HG02840 (cell line): ENCODE measurements around the gene MTMR3.
"Not testable (repeated sequence)": the region's sequence is repeated elsewhere in the genome, so short reads cannot be mapped to it uniquely, and the experiment has no call there.

Experiments
- ATAC-seq: cut with Tn5 transposase; IDR thresholded peaks from one replicate; pipeline ENCODE4 v1.9.1; 2021; ENCODE audit warnings: mild to moderate bottlenecking, moderate library complexity, moderate number of reproducible peaks; ENCODE audit not compliant: unreplicated experiment, low FRiP score

The MTMR3 gene

GRCh38 chr22:29883045-29883774 is at the start of gene MTMR3:
MTMR3 (plus strand) TSS chr22:29883174; CDS start chr22:29971060, 87,886 bp downstream.
- peak; percentile 84 for ATAC-seq

DNA sequence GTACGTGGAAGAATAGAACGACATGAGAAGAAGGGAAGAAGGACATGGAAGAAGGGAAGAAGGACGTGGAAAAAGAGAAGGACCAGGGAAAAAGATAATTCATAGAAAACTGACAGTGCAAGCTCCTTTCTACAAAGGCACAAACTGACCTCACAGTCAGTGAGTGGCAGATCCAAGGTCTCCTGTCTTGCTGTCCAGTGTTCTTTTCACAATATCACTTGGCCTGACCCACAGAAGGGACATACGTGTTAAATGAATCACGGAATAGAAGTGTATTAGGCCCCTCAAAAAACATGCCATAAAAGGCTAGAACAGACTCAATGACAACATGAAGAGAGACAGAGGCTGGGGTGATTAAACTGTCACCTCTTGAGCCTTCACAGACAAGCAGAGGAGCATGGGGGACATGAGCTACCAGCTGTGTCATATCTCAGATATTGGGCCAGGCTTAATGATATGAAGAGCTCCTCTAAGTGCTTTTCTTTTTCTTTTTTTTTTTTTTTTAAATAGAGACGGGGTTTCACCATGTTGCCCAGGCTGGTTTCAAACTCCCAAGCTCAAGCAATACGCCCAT is 49.5 kb upstream of the MTMR3 start:
- no peak for ATAC-seq

GRCh38 chr22:29834046-29834445 is 48.9 kb upstream of the MTMR3 start:
- ATAC-seq: no peak

GRCh38 chr22:29836791-29837370 is 46.1 kb upstream of the MTMR3 start:
- not testable (repeated sequence) for ATAC-seq

- ATAC-seq: peak; percentile 90
Measured at GRCh38 chr22:29837741-29838598, 45.0 kb upstream of the MTMR3 start, which contains the start of gene ASCC2. ASCC2 (minus strand) TSS chr22:29838274; CDS start chr22:29832325, 5,949 bp downstream.

DNA sequence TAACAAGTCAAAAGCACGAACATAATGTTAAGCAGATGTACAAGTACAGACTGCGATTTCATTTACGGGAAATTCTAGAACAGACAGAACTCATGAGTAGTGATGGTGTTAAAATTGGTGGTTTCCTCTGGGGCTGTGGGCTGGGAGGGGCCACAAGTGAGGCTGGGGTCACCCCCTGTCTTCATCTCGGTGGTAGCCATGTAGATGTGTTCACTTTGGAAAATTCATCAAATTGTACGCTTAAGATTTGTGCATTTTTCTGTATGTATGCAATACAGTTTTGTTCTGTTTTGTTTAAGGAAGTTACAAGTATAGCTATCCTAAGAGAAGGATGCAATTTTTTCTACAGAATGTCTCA is 44.4 kb upstream of the MTMR3 start:
- ATAC-seq: peak; percentile 4

- ATAC-seq: no peak
Measured at GRCh38 chr22:29839039-29839438, 43.9 kb upstream of the MTMR3 start.

- no peak for ATAC-seq
Measured at GRCh38 chr22:29840498-29840897, 42.5 kb upstream of the MTMR3 start.

DNA sequence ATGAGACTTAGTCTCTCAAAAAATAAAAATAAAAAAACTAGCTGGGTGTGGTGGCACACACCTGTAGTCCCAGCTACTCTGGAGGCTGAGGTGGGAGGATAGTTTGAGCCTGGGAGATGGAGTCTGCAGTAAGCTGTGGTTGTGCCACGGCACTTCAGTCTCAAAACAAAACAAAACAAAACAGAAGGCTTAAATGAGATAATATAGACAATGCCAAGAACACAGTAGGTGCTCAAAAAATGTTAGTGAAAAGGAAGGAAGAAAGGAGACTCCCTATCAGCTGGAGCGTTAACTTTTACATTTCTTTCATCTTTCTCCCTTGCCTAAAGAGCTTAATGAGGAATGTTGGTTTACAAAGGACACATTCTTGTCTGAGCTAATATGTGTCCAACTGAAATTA is 40.8 kb upstream of the MTMR3 start:
- no peak for ATAC-seq

- no peak for ATAC-seq
Measured at GRCh38 chr22:29842740-29843139, 40.2 kb upstream of the MTMR3 start.

- no peak for ATAC-seq
Measured at GRCh38 chr22:29846290-29846689, 36.7 kb upstream of the MTMR3 start.

DNA sequence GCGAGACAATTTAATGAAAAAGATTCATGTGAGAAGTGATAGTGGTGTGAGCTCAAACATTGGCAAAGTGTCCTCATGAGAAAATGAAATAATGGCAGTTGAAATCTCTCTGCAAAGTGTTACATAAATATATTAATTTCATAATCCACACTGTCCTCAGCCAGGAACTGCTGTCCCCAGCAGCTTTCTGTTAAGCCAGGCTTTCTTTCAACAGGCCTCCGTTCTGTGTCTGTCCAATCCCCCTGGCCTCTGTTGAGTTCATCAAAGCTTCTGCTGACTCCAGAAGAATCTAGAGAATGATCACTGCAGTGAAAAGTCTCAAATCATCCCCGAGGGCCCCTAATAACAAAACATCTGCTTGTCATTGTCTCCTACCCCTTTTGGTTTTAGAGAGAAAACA is 34.9 kb upstream of the MTMR3 start:
- no peak for ATAC-seq

GRCh38 chr22:29854432-29854831 is 28.5 kb upstream of the MTMR3 start:
- ATAC-seq: no peak

DNA sequence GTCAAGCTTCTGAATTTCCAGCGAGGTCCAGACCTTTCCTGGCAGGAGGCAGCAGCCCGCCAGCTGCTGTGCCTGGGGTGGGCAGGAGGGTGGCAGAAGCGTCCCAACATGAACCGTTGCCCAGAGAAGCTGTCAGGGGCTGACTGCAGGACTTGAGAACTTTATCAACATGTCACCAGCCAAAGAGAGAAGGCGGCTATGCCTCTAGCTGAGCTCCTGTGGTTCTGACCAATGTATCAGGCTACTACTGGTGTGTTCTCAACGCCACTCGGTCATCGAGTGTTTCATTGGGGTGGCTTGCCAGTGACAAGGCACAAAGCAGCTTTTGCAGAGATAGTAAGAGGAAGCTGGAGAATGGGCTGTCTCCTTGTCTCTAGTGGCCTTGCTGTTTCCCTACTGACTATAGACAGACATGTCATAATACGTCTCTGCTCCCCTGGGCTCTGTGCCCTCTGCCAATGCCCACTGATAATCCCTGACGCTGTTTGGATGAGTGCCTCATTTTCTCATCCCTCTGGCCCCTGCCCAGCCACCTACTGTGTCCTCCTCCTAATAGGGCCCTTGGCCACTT is 27.3 kb upstream of the MTMR3 start:
- ATAC-seq: no peak

- ATAC-seq: no peak
Measured at GRCh38 chr22:29856496-29856895, 26.5 kb upstream of the MTMR3 start.

DNA sequence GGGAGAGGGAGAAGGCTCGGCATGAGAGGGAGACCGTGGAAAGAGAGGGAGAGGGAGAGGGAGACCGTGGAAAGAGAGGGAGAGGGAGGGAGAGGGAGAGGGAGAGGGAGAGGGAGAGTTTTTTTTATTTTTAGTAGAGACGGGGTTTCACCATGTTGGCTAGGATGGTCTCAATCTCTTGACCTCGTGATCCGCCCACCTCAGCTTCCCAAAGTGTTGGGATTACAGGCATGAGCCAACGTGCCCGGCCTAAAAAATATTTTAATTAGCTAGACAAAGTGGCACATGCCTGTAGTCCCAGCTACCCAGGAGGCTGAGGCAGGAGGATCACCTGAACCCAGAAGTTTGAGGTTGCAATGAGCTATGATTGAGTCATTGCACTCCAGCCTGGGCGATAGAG is 23.9 kb upstream of the MTMR3 start:
- ATAC-seq: not testable (repeated sequence)

DNA sequence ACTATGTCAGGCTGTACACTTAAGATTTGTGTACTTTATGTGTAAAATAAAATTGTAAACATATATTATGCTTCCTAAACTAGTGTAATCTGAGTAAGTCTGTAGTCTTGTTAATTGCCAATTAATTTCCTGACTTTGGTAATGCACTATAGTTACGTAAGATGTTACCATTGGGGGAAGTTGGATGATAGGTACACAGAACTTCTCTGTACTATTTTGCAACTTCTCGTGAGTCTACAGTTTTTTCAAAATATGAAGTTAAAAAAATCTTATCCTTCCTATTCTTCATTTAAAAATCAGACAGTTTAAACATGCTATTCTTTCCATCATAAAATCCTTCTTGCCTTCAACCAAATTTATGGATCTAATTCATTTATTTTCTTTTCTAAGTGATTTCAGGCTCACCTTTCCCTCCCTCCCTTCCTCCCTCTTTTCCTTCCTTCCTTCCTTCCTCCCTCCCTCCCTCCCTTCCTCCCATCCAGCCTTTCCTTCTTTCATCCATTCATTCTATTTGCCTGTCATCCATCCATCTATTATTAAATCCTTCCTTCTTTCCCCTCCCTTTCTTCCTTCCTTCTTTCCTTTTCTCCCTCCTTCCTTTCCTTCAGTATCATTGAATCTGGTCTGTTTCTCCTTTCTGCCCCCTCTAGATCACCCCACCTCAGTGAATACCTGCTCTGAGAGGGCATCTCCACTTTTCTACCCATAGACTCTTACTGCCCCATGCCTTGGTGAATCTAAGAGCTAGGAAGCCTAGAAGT is 22.8 kb upstream of the MTMR3 start:
- ATAC-seq: no peak

DNA sequence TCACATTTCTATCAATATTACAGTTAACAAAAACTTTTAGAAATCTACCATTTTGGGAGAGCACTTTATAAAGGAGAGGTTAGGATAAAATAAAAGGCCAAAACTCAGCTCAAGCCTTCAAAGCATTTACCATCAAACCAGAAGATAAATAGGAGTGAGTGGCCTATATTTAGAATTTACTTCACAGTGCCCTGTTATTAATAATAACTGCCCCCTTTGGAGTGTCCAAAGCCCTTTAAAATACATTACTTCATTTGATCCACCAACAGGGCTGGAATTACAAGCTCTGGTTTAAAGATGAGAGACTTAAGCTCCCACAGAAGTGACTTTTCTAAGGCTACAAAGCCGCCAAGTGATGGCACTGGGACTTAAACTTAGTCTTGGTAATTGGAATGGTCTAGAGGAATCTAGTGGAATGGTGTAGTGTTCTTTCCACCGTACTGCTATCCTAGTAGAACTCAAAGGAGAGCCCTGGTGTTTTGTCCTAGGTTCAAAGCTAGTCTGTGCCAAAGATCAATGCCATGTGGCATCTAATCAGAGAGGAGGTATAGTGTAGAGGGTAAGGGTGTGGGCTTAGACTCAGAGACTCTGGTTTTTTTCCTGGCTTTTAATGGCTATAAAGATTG is 21.2 kb upstream of the MTMR3 start:
- ATAC-seq: no peak

GRCh38 chr22:29865572-29865971 is 17.4 kb upstream of the MTMR3 start:
- not testable (repeated sequence) for ATAC-seq
